Bronchus fibroblast of lung (primary cell): Measurements from ENCODE around the gene DMXL1. TPM values are rescaled to one million over a fixed set of nuclear protein-coding genes. Genes with fewer than 3 reads are reported as not detected.

ENCODE experiments used
- total RNA-seq: library from RNA; depleted of rRNA; stranded (reverse); fragments of >200 nt; gene quantifications from 2 replicates; pipeline ENCODE4 v1.2.3, GENCODE V29; 2015

DMXL1 gene, protein sequence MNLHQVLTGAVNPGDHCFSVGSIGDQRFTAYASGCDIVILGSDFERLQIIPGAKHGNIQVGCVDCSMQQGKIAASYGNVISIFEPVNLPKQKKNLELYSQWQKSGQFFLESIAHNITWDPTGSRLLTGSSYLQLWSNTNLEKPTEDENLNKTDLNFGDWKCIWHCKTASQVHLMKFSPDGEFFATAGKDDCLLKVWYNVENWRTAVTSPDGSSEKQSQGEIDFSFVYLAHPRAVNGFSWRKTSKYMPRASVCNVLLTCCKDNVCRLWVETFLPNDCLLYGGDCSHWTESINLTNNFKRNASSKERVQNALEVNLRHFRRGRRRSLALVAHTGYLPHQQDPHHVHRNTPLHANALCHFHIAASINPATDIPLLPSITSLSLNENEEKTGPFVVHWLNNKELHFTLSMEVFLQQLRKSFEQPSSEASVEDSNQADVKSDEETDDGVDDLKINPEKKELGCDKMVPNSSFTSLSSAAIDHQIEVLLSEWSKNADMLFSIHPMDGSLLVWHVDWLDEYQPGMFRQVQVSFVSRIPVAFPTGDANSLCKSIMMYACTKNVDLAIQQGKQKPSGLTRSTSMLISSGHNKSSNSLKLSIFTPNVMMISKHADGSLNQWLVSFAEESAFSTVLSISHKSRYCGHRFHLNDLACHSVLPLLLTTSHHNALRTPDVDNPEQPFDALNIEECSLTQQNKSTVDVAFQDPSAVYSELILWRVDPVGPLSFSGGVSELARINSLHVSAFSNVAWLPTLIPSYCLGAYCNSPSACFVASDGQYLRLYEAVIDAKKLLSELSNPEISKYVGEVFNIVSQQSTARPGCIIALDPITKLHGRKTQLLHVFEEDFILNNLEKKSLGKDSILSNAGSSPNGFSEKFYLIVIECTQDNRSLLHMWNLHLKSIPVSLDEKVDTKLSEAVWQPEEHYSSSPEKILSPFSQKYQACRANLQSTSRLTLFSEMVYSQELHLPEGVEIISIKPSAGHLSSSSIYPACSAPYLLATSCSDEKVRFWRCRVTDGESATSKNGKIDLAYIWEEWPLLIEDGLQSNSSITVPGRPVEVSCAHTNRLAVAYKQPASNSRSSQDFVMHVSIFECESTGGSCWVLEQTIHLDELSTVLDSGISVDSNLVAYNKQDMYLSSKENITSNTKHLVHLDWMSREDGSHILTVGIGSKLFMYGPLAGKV (N-terminal part only)
- total RNA-seq: 10.7 and 11.3 TPM in 2 replicates

DNA sequence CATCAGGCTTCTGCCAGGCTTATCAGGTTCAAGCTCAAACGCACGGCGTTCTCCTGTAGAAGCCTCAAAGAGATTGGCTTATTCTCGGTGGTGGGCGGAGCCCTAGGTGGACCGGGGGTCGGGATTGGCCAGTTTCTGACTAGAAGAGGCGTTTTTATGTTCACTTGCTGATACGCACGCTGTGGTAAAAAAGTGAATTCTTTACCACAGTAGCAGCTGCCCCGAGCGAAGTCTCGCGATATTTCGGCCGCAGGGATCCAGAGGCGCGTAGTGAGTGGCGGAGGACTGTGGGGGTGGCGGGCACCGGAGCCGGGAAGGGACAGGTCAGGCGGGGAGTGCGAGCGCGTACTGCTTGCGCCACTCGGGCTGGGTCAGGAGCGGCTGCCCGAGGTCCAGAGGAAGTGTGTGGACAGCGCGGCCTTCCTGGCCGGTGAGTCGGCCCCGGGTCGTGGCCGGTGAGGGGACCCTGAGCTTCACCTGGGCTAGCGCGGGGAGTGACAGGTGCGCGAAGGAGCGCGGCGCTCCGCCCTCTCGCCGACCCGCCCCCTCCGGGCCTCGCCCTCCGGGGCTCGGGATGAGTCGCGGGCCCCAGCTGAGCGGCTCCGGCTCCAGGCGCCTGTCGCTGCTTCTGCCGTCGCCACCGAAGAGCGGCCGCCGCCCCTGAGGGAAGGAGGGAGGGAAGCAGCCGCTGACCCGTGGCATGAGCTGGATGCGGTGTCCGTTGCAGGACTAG lies at the start of gene DMXL1:
Gene DMXL1, plus strand, starts transcription at position 260 of the 733 bp plus-strand sequence. CDS start 483 bp downstream, outside the sequence.

Other genes starting within 250 kb of the DMXL1 start
- gene DTWD2, start 82.5 kb upstream of the DMXL1 start, total RNA-seq: 2.0 and 2.5 TPM in 2 replicates